Loucy (cell line): Measurements from ENCODE around the gene SAMD5.

Experiments used
- H2AFZ ChIP-seq: fragments of 200-600 bp; sonication (generic); 2 replicates; pipeline ENCODE4 v1.6.0; 2016; ENCODE audit warnings: antibody characterized with exemption, mild to moderate bottlenecking, low read length, moderate library complexity
- H3F3A ChIP-seq: fragments of 200-600 bp; 2 replicates; pipeline ENCODE4 v1.6.0; 2016; ENCODE audit warnings: antibody characterized with exemption, low read depth, mild to moderate bottlenecking
- H3K27me3 ChIP-seq: fragments of 200-600 bp; sonication (generic); 2 replicates; pipeline ENCODE4 v1.6.1; 2014; ENCODE audit warnings: low read length, mild to moderate bottlenecking; ENCODE audit not compliant: insufficient read depth, poor library complexity, severe bottlenecking
- H3K36me3 ChIP-seq: fragments of 200-600 bp; sonication (generic); 2 replicates; pipeline ENCODE4 v1.6.1; 2016; ENCODE audit warnings: low read length; ENCODE audit not compliant: insufficient read depth
- H3K4me1 ChIP-seq: fragments of 200-600 bp; sonication (generic); 2 replicates; pipeline ENCODE4 v1.5.1; 2014; ENCODE audit warnings: low read length, mild to moderate bottlenecking; ENCODE audit not compliant: insufficient read depth, poor library complexity, severe bottlenecking
- H3K4me2 ChIP-seq: fragments of 200-600 bp; sonication (generic); 2 replicates; pipeline ENCODE4 v1.6.0; 2014; ENCODE audit warnings: antibody characterized with exemption, low read length, low read depth, mild to moderate bottlenecking; ENCODE audit not compliant: poor library complexity, severe bottlenecking
- H3K4me3 ChIP-seq: fragments of 200-600 bp; sonication (generic); 2 replicates; pipeline ENCODE4 v1.5.1; 2014; ENCODE audit warnings: low read length, mild to moderate bottlenecking, mixed read lengths; ENCODE audit not compliant: poor library complexity, severe bottlenecking
- H3K79me2 ChIP-seq: fragments of 200-600 bp; sonication (generic); 2 replicates; pipeline ENCODE4 v1.6.1; 2014; ENCODE audit warnings: low read length; ENCODE audit not compliant: insufficient read depth
- H3K9ac ChIP-seq: fragments of 200-600 bp; sonication (generic); 2 replicates; pipeline ENCODE4 v1.6.0; 2014; ENCODE audit warnings: mild to moderate bottlenecking, low read depth, low read length, moderate library complexity; ENCODE audit not compliant: poor library complexity, severe bottlenecking
- H3K9me2 ChIP-seq: fragments of 200-600 bp; sonication (generic); replicated peaks from 2 replicates; pipeline ENCODE4 v1.6.1; 2016; ENCODE audit warnings: low read depth, low read length, mixed read lengths
- H3K9me3 ChIP-seq: fragments of 200-600 bp; sonication (generic); 2 replicates; pipeline ENCODE4 v1.6.1; 2014; ENCODE audit warnings: mild to moderate bottlenecking, antibody characterized with exemption, low read length, low read depth; ENCODE audit not compliant: insufficient read depth
- H4K20me1 ChIP-seq: fragments of 200-600 bp; sonication (generic); 2 replicates; pipeline ENCODE4 v1.6.0; 2014; ENCODE audit warnings: antibody characterized with exemption, low read length, mild to moderate bottlenecking; ENCODE audit not compliant: insufficient read depth, poor library complexity, severe bottlenecking
- EZH2phosphoT487 ChIP-seq: fragments of 200-600 bp; IDR thresholded peaks from 2 replicates; pipeline ENCODE4 v1.6.1; 2018; ENCODE audit warnings: antibody characterized with exemption, mild to moderate bottlenecking, moderate library complexity, borderline replicate concordance
- TF ChIP-seq, protein P1 (sequence below): fragments of 200-600 bp; sonication (generic); conservative IDR thresholded peaks from 2 replicates; pipeline ENCODE4 v1.5.1; 2014; ENCODE audit warnings: mild to moderate bottlenecking, antibody characterized with exemption, low read length

SAMD5 gene

GRCh38 chr6:147553099-147553498 lies 44.6 kb downstream of the SAMD5 start:
- no peaks in the 10 kb centered on the region for H3F3A ChIP-seq
- no peak overlapping the region for H3K9ac ChIP-seq
- H3K27me3 ChIP-seq = no peaks in the 10 kb centered on the region
- H3K79me2 ChIP-seq = no peaks in the 10 kb centered on the region
- H3K9me2 ChIP-seq = no peaks in the 10 kb centered on the region
- H3K36me3 ChIP-seq = no peaks in the 10 kb centered on the region
- H3K4me3 ChIP-seq = no peak overlapping the region
- TF ChIP-seq EZH2phosphoT487 = no peak
- TF ChIP-seq, protein P1, sequence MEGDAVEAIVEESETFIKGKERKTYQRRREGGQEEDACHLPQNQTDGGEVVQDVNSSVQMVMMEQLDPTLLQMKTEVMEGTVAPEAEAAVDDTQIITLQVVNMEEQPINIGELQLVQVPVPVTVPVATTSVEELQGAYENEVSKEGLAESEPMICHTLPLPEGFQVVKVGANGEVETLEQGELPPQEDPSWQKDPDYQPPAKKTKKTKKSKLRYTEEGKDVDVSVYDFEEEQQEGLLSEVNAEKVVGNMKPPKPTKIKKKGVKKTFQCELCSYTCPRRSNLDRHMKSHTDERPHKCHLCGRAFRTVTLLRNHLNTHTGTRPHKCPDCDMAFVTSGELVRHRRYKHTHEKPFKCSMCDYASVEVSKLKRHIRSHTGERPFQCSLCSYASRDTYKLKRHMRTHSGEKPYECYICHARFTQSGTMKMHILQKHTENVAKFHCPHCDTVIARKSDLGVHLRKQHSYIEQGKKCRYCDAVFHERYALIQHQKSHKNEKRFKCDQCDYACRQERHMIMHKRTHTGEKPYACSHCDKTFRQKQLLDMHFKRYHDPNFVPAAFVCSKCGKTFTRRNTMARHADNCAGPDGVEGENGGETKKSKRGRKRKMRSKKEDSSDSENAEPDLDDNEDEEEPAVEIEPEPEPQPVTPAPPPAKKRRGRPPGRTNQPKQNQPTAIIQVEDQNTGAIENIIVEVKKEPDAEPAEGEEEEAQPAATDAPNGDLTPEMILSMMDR = no peak
- no peaks in the 10 kb centered on the region for H3K9me3 ChIP-seq
- H4K20me1 ChIP-seq = no peaks in the 10 kb centered on the region
- H3K4me2 ChIP-seq = no peak overlapping the region
- H2AFZ ChIP-seq = no peak overlapping the region
- no peaks in the 10 kb centered on the region for H3K4me1 ChIP-seq

DNA sequence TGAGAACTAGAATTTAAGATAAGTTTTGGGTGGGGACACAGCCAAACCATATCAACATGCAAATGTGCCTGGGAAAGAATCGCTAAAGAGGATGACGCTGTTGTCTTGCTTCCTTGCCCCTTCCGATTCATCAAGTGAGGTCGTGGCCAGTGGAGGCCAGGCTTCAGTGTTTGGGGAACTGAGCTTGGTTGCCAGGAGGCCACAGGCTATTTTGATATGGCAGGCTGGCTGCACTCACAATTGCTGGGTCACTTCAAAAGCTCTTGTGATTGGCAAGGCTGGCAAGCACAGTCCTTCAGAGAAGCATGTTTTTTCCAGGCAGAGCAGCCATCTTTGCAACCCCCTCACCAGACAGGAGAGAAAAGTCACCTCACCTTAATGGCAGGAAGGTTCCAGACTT lies 45.8 kb downstream of the SAMD5 start:
- H4K20me1 ChIP-seq = no peaks in the 10 kb centered on the region
- no peaks in the 10 kb centered on the region for H3K27me3 ChIP-seq
- TF ChIP-seq, protein P1 = no peak
- TF ChIP-seq EZH2phosphoT487 = no peak
- H3K9me3 ChIP-seq = no peaks in the 10 kb centered on the region
- no peaks in the 10 kb centered on the region for H3K4me1 ChIP-seq
- no peaks in the 10 kb centered on the region for H3K36me3 ChIP-seq
- H3K4me3 ChIP-seq = no peak overlapping the region
- H3K79me2 ChIP-seq = no peaks in the 10 kb centered on the region
- no peak overlapping the region for H3K9ac ChIP-seq
- H3K9me2 ChIP-seq = no peaks in the 10 kb centered on the region
- no peaks in the 10 kb centered on the region for H3F3A ChIP-seq
- H3K4me2 ChIP-seq = no peak overlapping the region
- H2AFZ ChIP-seq = no peak overlapping the region

GRCh38 chr6:147559006-147559405 lies 50.5 kb downstream of the SAMD5 start:
- TF ChIP-seq, protein P1 = no peak
- TF ChIP-seq EZH2phosphoT487 = no peak
- H3K9ac ChIP-seq = no peak overlapping the region
- H3K9me2 ChIP-seq = no peaks in the 10 kb centered on the region
- no peaks in the 10 kb centered on the region for H3K79me2 ChIP-seq
- H2AFZ ChIP-seq = no peak overlapping the region
- H4K20me1 ChIP-seq = no peaks in the 10 kb centered on the region
- H3F3A ChIP-seq = no peaks in the 10 kb centered on the region
- no peaks in the 10 kb centered on the region for H3K27me3 ChIP-seq
- H3K4me2 ChIP-seq = no peak overlapping the region
- H3K4me1 ChIP-seq = no peaks in the 10 kb centered on the region
- no peak overlapping the region for H3K4me3 ChIP-seq
- no peaks in the 10 kb centered on the region for H3K36me3 ChIP-seq
- no peaks in the 10 kb centered on the region for H3K9me3 ChIP-seq
